Keratinocyte (primary cell): ENCODE data around the gene FBXL13.

Experiments used
- EZH2 ChIP-seq: IDR thresholded peaks from one replicate; pipeline ENCODE4 v1.6.1; 2012; ENCODE audit warnings: inconsistent platforms, mild to moderate bottlenecking, low read length, moderate library complexity
- TF ChIP-seq, protein P1 (sequence below), 3 experiments: IDR thresholded peaks in 1 of 3; conservative IDR thresholded peaks in 1 of 3; optimal IDR thresholded peaks in 1 of 3; 2 replicates in 2 of 3; 3 replicates in 1 of 3; pipeline versions ENCODE3 to v1.5.1; 2011; ENCODE audit warnings: low read length in 3 of 3, mild to moderate bottlenecking in 3 of 3, moderate library complexity in 2 of 3, control low read depth in 1 of 3, inconsistent platforms in 1 of 3; ENCODE audit not compliant: insufficient read depth in 2 of 3; ENCODE audit errors: extremely low read depth in 1 of 3

DNA sequence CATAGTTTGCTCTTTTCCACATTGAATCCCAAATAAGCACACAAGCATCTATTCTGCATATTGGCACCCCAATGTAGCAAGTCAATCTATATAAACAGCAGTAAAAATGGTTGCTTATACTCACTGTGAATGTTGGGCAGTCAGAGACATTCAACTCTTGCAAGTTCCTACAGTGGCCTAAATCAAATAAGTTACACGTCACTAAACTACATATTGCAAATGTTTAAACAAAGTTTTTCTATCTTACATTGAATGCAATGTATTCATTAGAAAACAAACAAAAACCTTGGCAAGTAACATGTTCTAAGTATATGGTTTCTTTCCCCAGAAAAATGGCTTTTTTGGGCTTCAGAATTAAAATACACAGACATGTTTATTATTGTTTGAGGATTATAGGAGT lies 142.8 kb downstream of the FBXL13 start:
- TF ChIP-seq, protein P1, sequence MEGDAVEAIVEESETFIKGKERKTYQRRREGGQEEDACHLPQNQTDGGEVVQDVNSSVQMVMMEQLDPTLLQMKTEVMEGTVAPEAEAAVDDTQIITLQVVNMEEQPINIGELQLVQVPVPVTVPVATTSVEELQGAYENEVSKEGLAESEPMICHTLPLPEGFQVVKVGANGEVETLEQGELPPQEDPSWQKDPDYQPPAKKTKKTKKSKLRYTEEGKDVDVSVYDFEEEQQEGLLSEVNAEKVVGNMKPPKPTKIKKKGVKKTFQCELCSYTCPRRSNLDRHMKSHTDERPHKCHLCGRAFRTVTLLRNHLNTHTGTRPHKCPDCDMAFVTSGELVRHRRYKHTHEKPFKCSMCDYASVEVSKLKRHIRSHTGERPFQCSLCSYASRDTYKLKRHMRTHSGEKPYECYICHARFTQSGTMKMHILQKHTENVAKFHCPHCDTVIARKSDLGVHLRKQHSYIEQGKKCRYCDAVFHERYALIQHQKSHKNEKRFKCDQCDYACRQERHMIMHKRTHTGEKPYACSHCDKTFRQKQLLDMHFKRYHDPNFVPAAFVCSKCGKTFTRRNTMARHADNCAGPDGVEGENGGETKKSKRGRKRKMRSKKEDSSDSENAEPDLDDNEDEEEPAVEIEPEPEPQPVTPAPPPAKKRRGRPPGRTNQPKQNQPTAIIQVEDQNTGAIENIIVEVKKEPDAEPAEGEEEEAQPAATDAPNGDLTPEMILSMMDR (optimal IDR thresholded peaks at IDR 0.05 in 1 of 3, IDR thresholded peaks at IDR 0.05 in 1 of 3, conservative IDR thresholded peaks at IDR 0.05 in 1 of 3; ENCODE audit: extremely low read depth in 1 of 3, insufficient read depth in 2 of 3, low read length in 3 of 3): no peak
- TF ChIP-seq EZH2: no peak
